Mesendoderm (in vitro differentiated cells): ENCODE measurements around the gene CDH8.

Experiments used
- DNase-seq: peaks from one replicate; pipeline ENCODE4 v3.0.0; 2013
- H2AK5ac ChIP-seq: 2 replicates; pipeline ENCODE4 v1.6.1; 2013; ENCODE audit warnings: low read length, inconsistent platforms
- H2BK120ac ChIP-seq: 2 replicates; pipeline ENCODE4 v1.6.1; 2013; ENCODE audit warnings: low read depth, mild to moderate bottlenecking, low read length, moderate library complexity, mixed read lengths
- H2BK15ac ChIP-seq: replicated peaks from 2 replicates; pipeline ENCODE4 v1.6.1; 2013; ENCODE audit warnings: low read depth, mild to moderate bottlenecking, moderate library complexity
- H2BK5ac ChIP-seq: 2 replicates; pipeline ENCODE4 v1.6.1; 2013; ENCODE audit warnings: low read length, inconsistent platforms
- H3K18ac ChIP-seq: 2 replicates; pipeline ENCODE4 v1.6.1; 2013; ENCODE audit warnings: mild to moderate bottlenecking, low read length, mixed read lengths
- H3K23ac ChIP-seq: one replicate; pipeline ENCODE4 v1.6.1; 2013; ENCODE audit warnings: low read length
- H3K27ac ChIP-seq: 2 replicates; pipeline ENCODE4 v1.5.1; 2013; ENCODE audit warnings: low read depth, mild to moderate bottlenecking, inconsistent platforms, low read length, moderate library complexity
- H3K27me3 ChIP-seq: 2 replicates; pipeline ENCODE4 v1.6.1; 2013; ENCODE audit warnings: low read length, control low read depth, mild to moderate bottlenecking, inconsistent platforms; ENCODE audit not compliant: insufficient read depth, poor library complexity
- H3K36me3 ChIP-seq: 2 replicates; pipeline ENCODE4 v1.6.1; 2013; ENCODE audit warnings: low read length, inconsistent platforms; ENCODE audit not compliant: control insufficient read depth, insufficient read depth
- H3K4ac ChIP-seq: one replicate; pipeline ENCODE4 v1.6.1; 2013; ENCODE audit warnings: low read depth, mild to moderate bottlenecking, low read length, moderate library complexity
- H3K4me1 ChIP-seq: 2 replicates; pipeline ENCODE4 v1.6.1; 2013; ENCODE audit warnings: low read depth, low read length, inconsistent platforms; ENCODE audit not compliant: control insufficient read depth
- H3K4me2 ChIP-seq: 2 replicates; pipeline ENCODE4 v1.6.1; 2013; ENCODE audit warnings: low read length
- H3K4me3 ChIP-seq: 2 replicates; pipeline ENCODE4 v1.5.1; 2013; ENCODE audit warnings: mild to moderate bottlenecking, low read length
- H3K56ac ChIP-seq: one replicate; pipeline ENCODE4 v1.6.1; 2013; ENCODE audit warnings: low read length
- H3K79me1 ChIP-seq: 2 replicates; pipeline ENCODE4 v1.6.1; 2013; ENCODE audit warnings: low read length, inconsistent platforms
- H3K79me2 ChIP-seq: 2 replicates; pipeline ENCODE4 v1.6.1; 2013; ENCODE audit warnings: mild to moderate bottlenecking, low read length; ENCODE audit not compliant: control insufficient read depth, insufficient read depth
- H3K9ac ChIP-seq: 2 replicates; pipeline ENCODE4 v1.6.1; 2013; ENCODE audit warnings: low read length, inconsistent platforms
- H4K5ac ChIP-seq: one replicate; pipeline ENCODE4 v1.6.1; 2013; ENCODE audit warnings: low read length
- H4K8ac ChIP-seq: one replicate; pipeline ENCODE4 v1.6.1; 2013; ENCODE audit warnings: low read depth, mild to moderate bottlenecking, control low read depth, low read length, moderate library complexity
- WGBS: extraction: QIAGEN DNeasy Blood & Tissue Kit; methylation state at CpG from one replicate; pipeline ENCODE4 v1.1.7; 2013; ENCODE audit warnings: low lambda C conversion rate, missing lambda C conversion rate; ENCODE audit not compliant: insufficient coverage; ENCODE audit errors: extremely low coverage; 5-methylcytosine and 5-hydroxymethylcytosine counted together

Gene CDH8

DNA sequence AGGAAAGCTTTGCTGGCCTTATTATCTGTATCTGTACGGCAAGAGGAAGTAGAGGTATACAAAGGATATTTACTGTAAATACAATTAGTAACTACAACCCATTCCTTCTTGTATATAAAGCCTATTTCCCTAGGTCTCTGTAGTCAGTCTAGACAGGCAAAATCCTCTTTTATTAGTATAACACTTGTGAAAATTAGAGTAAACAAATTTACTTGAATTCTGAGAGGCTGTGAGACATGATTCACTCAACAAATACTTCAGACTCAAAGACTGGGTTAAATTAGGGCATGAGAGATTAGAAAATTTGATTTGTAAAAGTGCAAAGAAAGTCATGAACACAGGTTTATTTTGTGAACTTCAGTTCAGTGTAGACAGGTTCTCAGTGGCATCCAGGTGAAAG lies 30.9 kb upstream of the CDH8 start:
- Histone ChIP-seq H3K23ac (no peak overlapping the region), H3K56ac (no peak overlapping the region), H2BK120ac (no peak overlapping the region), H3K79me1 (no peaks in the 10 kb centered on the region), H3K36me3 (no peaks in the 10 kb centered on the region), H4K8ac (no peak overlapping the region), H3K4ac (no peak overlapping the region), H3K18ac (no peak overlapping the region), H3K27me3 (no peaks in the 10 kb centered on the region), H4K5ac (no peak overlapping the region), H3K4me1 (no peaks in the 10 kb centered on the region), H2AK5ac (no peak overlapping the region), H3K9ac (no peak overlapping the region), H3K27ac (no peak overlapping the region), H3K4me2 (no peak overlapping the region), H2BK15ac (no peak overlapping the region), H3K79me2 (no peaks in the 10 kb centered on the region), H3K4me3 (no peak overlapping the region), H2BK5ac (no peak overlapping the region)
- DNase-seq, result no peak
- no CpG with 5 or more reads among the region's 1 CpG for WGBS

DNA sequence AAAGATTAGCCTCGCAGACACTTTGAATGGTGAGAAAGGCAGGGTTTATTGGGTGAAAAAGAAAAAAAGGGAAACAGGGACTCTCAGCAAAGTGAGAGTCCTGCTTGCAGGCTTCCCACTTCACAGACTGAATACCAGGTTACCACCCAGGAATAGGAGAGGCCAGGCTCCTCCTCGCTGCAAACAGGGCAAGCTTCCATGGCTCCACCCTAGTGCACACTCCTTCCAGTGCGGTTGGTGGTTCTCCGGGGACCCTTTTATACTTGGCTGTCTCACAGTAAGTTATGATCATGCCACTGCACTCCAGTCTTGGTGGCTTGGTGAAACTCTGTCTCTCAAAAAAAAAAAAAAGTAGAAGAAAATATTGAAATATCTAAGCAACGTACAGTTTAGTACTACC lies 30.5 kb upstream of the CDH8 start:
- Histone ChIP-seq H3K4ac (no peak overlapping the region), H2BK15ac (no peak overlapping the region), H2BK120ac (no peak overlapping the region), H2BK5ac (no peak overlapping the region), H3K4me3 (no peak overlapping the region), H4K8ac (no peak overlapping the region), H3K79me1 (no peaks in the 10 kb centered on the region), H3K23ac (no peak overlapping the region), H3K9ac (no peak overlapping the region), H3K27ac (no peak overlapping the region), H3K56ac (no peak overlapping the region), H3K4me2 (no peak overlapping the region), H3K4me1 (no peaks in the 10 kb centered on the region), H3K36me3 (no peaks in the 10 kb centered on the region), H2AK5ac (no peak overlapping the region), H3K27me3 (no peaks in the 10 kb centered on the region), H4K5ac (no peak overlapping the region), H3K18ac (no peak overlapping the region), H3K79me2 (no peaks in the 10 kb centered on the region)
- no CpG with 5 or more reads among the region's 5 CpGs for WGBS
- no peak for DNase-seq

- no peak overlapping the region for H2AK5ac ChIP-seq
- H3K79me1 ChIP-seq, result no peaks in the 10 kb centered on the region
- no peak overlapping the region for H3K27ac ChIP-seq
- no peak overlapping the region for H2BK5ac ChIP-seq
- H3K4ac ChIP-seq, result no peak overlapping the region
- H4K5ac ChIP-seq, result no peak overlapping the region
- no peak overlapping the region for H3K9ac ChIP-seq
- no peak overlapping the region for H4K8ac ChIP-seq
- no peaks in the 10 kb centered on the region for H3K27me3 ChIP-seq
- no peak overlapping the region for H3K56ac ChIP-seq
- no peak overlapping the region for H3K23ac ChIP-seq
- no peak overlapping the region for H3K4me3 ChIP-seq
- no peaks in the 10 kb centered on the region for H3K36me3 ChIP-seq
- peak; percentile 25 for DNase-seq
- H3K18ac ChIP-seq, result no peak overlapping the region
- no peaks in the 10 kb centered on the region for H3K4me1 ChIP-seq
- H2BK15ac ChIP-seq, result no peak overlapping the region
- no CpG with 5 or more reads among the region's 5 CpGs for WGBS
- H3K4me2 ChIP-seq, result no peak overlapping the region
- H3K79me2 ChIP-seq, result no peaks in the 10 kb centered on the region
- H2BK120ac ChIP-seq, result no peak overlapping the region
These were observed 27.9 kb upstream of the CDH8 start for GRCh38 chr16:62064173-62064572.

- H3K79me1 ChIP-seq, result no peaks in the 10 kb centered on the region
- H3K4me3 ChIP-seq, result no peak overlapping the region
- H2BK15ac ChIP-seq, result no peak overlapping the region
- no peak overlapping the region for H3K27ac ChIP-seq
- no peak overlapping the region for H3K4ac ChIP-seq
- no peak overlapping the region for H3K18ac ChIP-seq
- H3K27me3 ChIP-seq, result no peaks in the 10 kb centered on the region
- no peaks in the 10 kb centered on the region for H3K36me3 ChIP-seq
- H3K79me2 ChIP-seq, result no peaks in the 10 kb centered on the region
- no peak overlapping the region for H2BK5ac ChIP-seq
- no peaks in the 10 kb centered on the region for H3K4me1 ChIP-seq
- no peak overlapping the region for H4K5ac ChIP-seq
- no peak overlapping the region for H3K23ac ChIP-seq
- H3K56ac ChIP-seq, result no peak overlapping the region
- no peak for DNase-seq
- no peak overlapping the region for H3K4me2 ChIP-seq
- no peak overlapping the region for H4K8ac ChIP-seq
- H2BK120ac ChIP-seq, result no peak overlapping the region
- H3K9ac ChIP-seq, result no peak overlapping the region
- no CpG with 5 or more reads among the region's 3 CpGs for whole genome bisulfite sequencing
- H2AK5ac ChIP-seq, result no peak overlapping the region
These were observed 23.9 kb upstream of the CDH8 start for GRCh38 chr16:62060089-62060488.

DNA sequence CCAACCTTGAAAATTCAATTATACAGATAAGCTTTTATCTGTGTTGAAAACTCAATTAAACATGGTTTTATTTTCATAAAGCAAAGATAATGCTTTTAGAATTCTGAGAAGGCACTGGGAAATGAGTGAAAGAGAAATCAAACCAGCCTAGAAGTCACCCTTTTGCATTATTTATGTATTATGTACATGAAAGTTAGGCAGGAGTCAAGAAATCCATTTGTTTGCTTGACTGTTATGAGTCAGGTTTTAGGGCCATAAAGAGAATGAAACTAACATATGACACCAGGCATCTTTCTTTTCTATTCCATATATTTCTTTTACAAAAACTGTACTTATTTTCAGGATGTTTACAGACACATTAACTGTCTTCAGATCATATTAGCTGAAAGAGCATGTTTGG lies 23.3 kb upstream of the CDH8 start:
- Histone ChIP-seq H3K4me3 (no peak overlapping the region), H3K4me1 (no peaks in the 10 kb centered on the region), H4K8ac (no peak overlapping the region), H3K9ac (no peak overlapping the region), H3K79me1 (no peaks in the 10 kb centered on the region), H2BK120ac (no peak overlapping the region), H2BK15ac (no peak overlapping the region), H3K4ac (no peak overlapping the region), H3K23ac (no peak overlapping the region), H3K27me3 (no peaks in the 10 kb centered on the region), H3K27ac (no peak overlapping the region), H3K36me3 (no peaks in the 10 kb centered on the region), H3K56ac (no peak overlapping the region), H2AK5ac (no peak overlapping the region), H3K4me2 (no peak overlapping the region), H3K18ac (no peak overlapping the region), H2BK5ac (no peak overlapping the region), H4K5ac (no peak overlapping the region), H3K79me2 (no peaks in the 10 kb centered on the region)
- no peak for DNase-seq

DNA sequence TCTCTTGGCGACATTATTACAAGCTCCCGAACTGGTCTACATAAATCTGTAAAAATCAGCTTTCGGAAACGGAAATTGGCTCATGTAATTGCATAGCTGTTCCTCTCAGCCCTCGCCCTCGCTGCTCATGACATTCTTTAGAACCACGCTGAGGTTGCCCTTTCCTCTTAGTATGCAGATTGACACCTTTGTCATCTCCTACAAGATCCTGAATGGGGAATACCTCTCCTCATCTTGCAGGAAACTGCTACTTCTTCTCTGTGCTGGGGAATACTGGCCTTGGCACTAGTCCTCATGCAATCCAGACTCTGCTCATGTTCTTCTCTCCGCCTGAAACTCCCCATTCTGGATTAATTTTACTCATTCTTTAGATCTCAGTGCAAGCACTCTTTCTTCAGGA lies 22.2 kb upstream of the CDH8 start:
- Histone ChIP-seq H3K4me1 (no peaks in the 10 kb centered on the region), H3K79me1 (no peaks in the 10 kb centered on the region), H3K4me2 (no peak overlapping the region), H3K56ac (no peak overlapping the region), H4K8ac (no peak overlapping the region), H4K5ac (no peak overlapping the region), H2BK15ac (no peak overlapping the region), H3K4ac (no peak overlapping the region), H3K36me3 (no peaks in the 10 kb centered on the region), H2BK5ac (no peak overlapping the region), H3K27ac (no peak overlapping the region), H3K4me3 (no peak overlapping the region), H2AK5ac (no peak overlapping the region), H3K27me3 (no peaks in the 10 kb centered on the region), H3K9ac (no peak overlapping the region), H3K79me2 (no peaks in the 10 kb centered on the region), H3K18ac (no peak overlapping the region), H2BK120ac (no peak overlapping the region), H3K23ac (no peak overlapping the region)
- WGBS, result no CpG with 5 or more reads among the region's 8 CpGs
- no peak for DNase-seq
